ENCODE measurements around the gene ASPA. TPM values are rescaled to one million over a fixed set of nuclear protein-coding genes. Genes with fewer than 3 reads are reported as not detected.

The ASPA gene
- total and polyA plus RNA-seq, 9 donors, result 1.0 to 4.4 (median 3.1) TPM

- Histone ChIP-seq H3K9me3 (replicated peaks; ENCODE audit: control insufficient read depth, low read depth, low read length) (no peaks in the 10 kb centered on the region), H3K36me3 (ENCODE audit: control insufficient read depth, insufficient read depth, low read length) (no peaks in the 10 kb centered on the region), H3K4me1 (ENCODE audit: control insufficient read depth, insufficient read depth, low read length) (peaks cover 8% of the 10 kb centered on the region), H3K27ac (ENCODE audit: low read length) (no peak overlapping the region), H3K4me3 (ENCODE audit: low read length) (no peak overlapping the region), H3K27me3 (ENCODE audit: control insufficient read depth, insufficient read depth, low read length) (no peaks in the 10 kb centered on the region)
- WGBS (ENCODE audit: insufficient coverage), result 46% methylated on average over 6 of the region's 9 CpGs
- DNase-seq, result no peak
Observed at GRCh38 chr17:3545151-3545550, 69.4 kb downstream of the ASPA start.

- no peak overlapping the region for H3K4me3 ChIP-seq (ENCODE audit: low read length)
- H3K27me3 ChIP-seq (ENCODE audit: control insufficient read depth, insufficient read depth, low read length), result no peaks in the 10 kb centered on the region
- H3K9me3 ChIP-seq (replicated peaks; ENCODE audit: control insufficient read depth, low read depth, low read length), result no peaks in the 10 kb centered on the region
- H3K36me3 ChIP-seq (ENCODE audit: control insufficient read depth, insufficient read depth, low read length), result no peaks in the 10 kb centered on the region
- peaks cover 8% of the 10 kb centered on the region for H3K4me1 ChIP-seq (ENCODE audit: control insufficient read depth, insufficient read depth, low read length)
- DNase-seq, result no peak
- H3K27ac ChIP-seq (ENCODE audit: low read length), result no peak overlapping the region
- WGBS (ENCODE audit: insufficient coverage), result 93% methylated on average over 3 of the region's 5 CpGs
Observed at GRCh38 chr17:3546521-3546920, 70.7 kb downstream of the ASPA start.

- 89% methylated on average over 1 of the region's 8 CpGs for WGBS (ENCODE audit: insufficient coverage)
Observed at GRCh38 chr17:3546997-3547396, 71.2 kb downstream of the ASPA start.

GRCh38 chr17:3547628-3548027 is 71.8 kb downstream of the ASPA start:
- no peaks in the 10 kb centered on the region for H3K9me3 ChIP-seq (replicated peaks; ENCODE audit: control insufficient read depth, low read depth, low read length)
- 55% methylated on average over 8 of the region's 11 CpGs for WGBS (ENCODE audit: insufficient coverage)

More at GRCh38 chr17:3546997-3547396, 71.2 kb downstream of the ASPA start:
- no peak overlapping the region for H3K4me3 ChIP-seq (ENCODE audit: low read length)
- no peak for DNase-seq
- H3K4me1 ChIP-seq (ENCODE audit: control insufficient read depth, insufficient read depth, low read length), result peaks cover 8% of the 10 kb centered on the region
- no peaks in the 10 kb centered on the region for H3K9me3 ChIP-seq (replicated peaks; ENCODE audit: control insufficient read depth, low read depth, low read length)
- no peaks in the 10 kb centered on the region for H3K36me3 ChIP-seq (ENCODE audit: control insufficient read depth, insufficient read depth, low read length)
- no peak overlapping the region for H3K27ac ChIP-seq (ENCODE audit: low read length)
- no peaks in the 10 kb centered on the region for H3K27me3 ChIP-seq (ENCODE audit: control insufficient read depth, insufficient read depth, low read length)

GRCh38 chr17:3549610-3550162 is 73.9 kb downstream of the ASPA start:
- no peak for DNase-seq
- H3K4me3 ChIP-seq (ENCODE audit: low read length), result no peak overlapping the region
- no peaks in the 10 kb centered on the region for H3K27me3 ChIP-seq (ENCODE audit: control insufficient read depth, insufficient read depth, low read length)
- no peaks in the 10 kb centered on the region for H3K36me3 ChIP-seq (ENCODE audit: control insufficient read depth, insufficient read depth, low read length)
- 100% methylated on average over 1 of the region's 2 CpGs for WGBS (ENCODE audit: insufficient coverage)
- H3K27ac ChIP-seq (ENCODE audit: low read length), result no peak overlapping the region
- no peaks in the 10 kb centered on the region for H3K9me3 ChIP-seq (replicated peaks; ENCODE audit: control insufficient read depth, low read depth, low read length)
- no peaks in the 10 kb centered on the region for H3K4me1 ChIP-seq (ENCODE audit: control insufficient read depth, insufficient read depth, low read length)

More at GRCh38 chr17:3547628-3548027, 71.8 kb downstream of the ASPA start:
- DNase-seq, result no peak
- no peaks in the 10 kb centered on the region for H3K36me3 ChIP-seq (ENCODE audit: control insufficient read depth, insufficient read depth, low read length)
- H3K27ac ChIP-seq (ENCODE audit: low read length), result no peak overlapping the region
- H3K27me3 ChIP-seq (ENCODE audit: control insufficient read depth, insufficient read depth, low read length), result no peaks in the 10 kb centered on the region
- H3K4me1 ChIP-seq (ENCODE audit: control insufficient read depth, insufficient read depth, low read length), result peaks cover 8% of the 10 kb centered on the region
- no peak overlapping the region for H3K4me3 ChIP-seq (ENCODE audit: low read length)

GRCh38 chr17:3551189-3551588 is 75.4 kb downstream of the ASPA start:
- no peaks in the 10 kb centered on the region for H3K27me3 ChIP-seq (ENCODE audit: control insufficient read depth, insufficient read depth, low read length)
- 77% methylated on average over 6 of the region's 6 CpGs for WGBS (ENCODE audit: insufficient coverage)
- H3K4me3 ChIP-seq (ENCODE audit: low read length), result no peak overlapping the region
- H3K27ac ChIP-seq (ENCODE audit: low read length), result no peak overlapping the region
- DNase-seq, result no peak
- no peaks in the 10 kb centered on the region for H3K9me3 ChIP-seq (replicated peaks; ENCODE audit: control insufficient read depth, low read depth, low read length)
- H3K36me3 ChIP-seq (ENCODE audit: control insufficient read depth, insufficient read depth, low read length), result no peaks in the 10 kb centered on the region
- H3K4me1 ChIP-seq (ENCODE audit: control insufficient read depth, insufficient read depth, low read length), result no peaks in the 10 kb centered on the region

- H3K4me1 ChIP-seq (ENCODE audit: control insufficient read depth, insufficient read depth, low read length), result peaks cover 14% of the 10 kb centered on the region
- H3K36me3 ChIP-seq (ENCODE audit: control insufficient read depth, insufficient read depth, low read length), result no peaks in the 10 kb centered on the region
- no peak for DNase-seq
- no peak overlapping the region for H3K4me3 ChIP-seq (ENCODE audit: low read length)
- H3K9me3 ChIP-seq (replicated peaks; ENCODE audit: control insufficient read depth, low read depth, low read length), result no peaks in the 10 kb centered on the region
- no peaks in the 10 kb centered on the region for H3K27me3 ChIP-seq (ENCODE audit: control insufficient read depth, insufficient read depth, low read length)
- 83% methylated on average over 7 of the region's 7 CpGs for WGBS (ENCODE audit: insufficient coverage)
- H3K27ac ChIP-seq (ENCODE audit: low read length), result no peak overlapping the region
Observed at GRCh38 chr17:3552916-3553315, 77.1 kb downstream of the ASPA start.

Other genes with a start within 250 kb of the ASPA start
- not detected for gene OR3A1, start 177.6 kb upstream of the ASPA start, total RNA-seq
- gene OR3A1, start 177.6 kb upstream of the ASPA start, polyA plus RNA-seq (ENCODE audit: insufficient read depth in 1 of 8, insufficient read length in 8 of 8, low replicate concordance in 1 of 8), result under 1 TPM in 3 of 8 donors, not detected in 5; 0.17 to 0.34 (median 0.18) TPM
- 0.04 TPM for gene OR3A2, start 89.7 kb upstream of the ASPA start, total RNA-seq
- gene OR3A2, start 89.7 kb upstream of the ASPA start, polyA plus RNA-seq (ENCODE audit: insufficient read depth in 1 of 8, insufficient read length in 8 of 8, low replicate concordance in 1 of 8), result 1 to 10 TPM in 1 of 8 donors, under 1 TPM in 5, not detected in 2; 0.11 to 2.0 (median 0.24) TPM
- gene OR1E1, start 77.6 kb upstream of the ASPA start, total RNA-seq, result not detected
- gene OR1E1, start 77.6 kb upstream of the ASPA start, polyA plus RNA-seq (ENCODE audit: insufficient read depth in 1 of 8, insufficient read length in 8 of 8, low replicate concordance in 1 of 8), result not detected
- not detected for gene OR3A3, start 64.6 kb upstream of the ASPA start, total RNA-seq
- gene OR3A3, start 64.6 kb upstream of the ASPA start, polyA plus RNA-seq (ENCODE audit: insufficient read depth in 1 of 8, insufficient read length in 8 of 8, low replicate concordance in 1 of 8), result under 1 TPM in 5 of 8 donors, not detected in 3; 0.04 to 0.15 (median 0.07) TPM
- not detected for gene OR1E2, start 42.2 kb upstream of the ASPA start, total RNA-seq
- gene OR1E2, start 42.2 kb upstream of the ASPA start, polyA plus RNA-seq (ENCODE audit: insufficient read depth in 1 of 8, insufficient read length in 8 of 8, low replicate concordance in 1 of 8), result not detected
- gene SPATA22, start 4.2 kb upstream of the ASPA start, total RNA-seq, result 0.40 TPM
- 1 to 10 TPM in 1 of 8 donors, under 1 TPM in 7; 0.16 to 1.4 (median 0.32) TPM for gene SPATA22, start 4.2 kb upstream of the ASPA start, polyA plus RNA-seq (ENCODE audit: insufficient read depth in 1 of 8, insufficient read length in 8 of 8, low replicate concordance in 1 of 8)
- 1.2 TPM for gene TRPV3, start 81.8 kb downstream of the ASPA start, total RNA-seq
- gene TRPV3, start 81.8 kb downstream of the ASPA start, polyA plus RNA-seq (ENCODE audit: insufficient read depth in 1 of 8, insufficient read length in 8 of 8, low replicate concordance in 1 of 8), result 1 to 10 TPM in 6 of 8 donors, under 1 TPM in 2; 0.74 to 2.4 (median 1.6) TPM
- gene TRPV1, start 133.4 kb downstream of the ASPA start, total RNA-seq, result 3.6 TPM
- gene TRPV1, start 133.4 kb downstream of the ASPA start, polyA plus RNA-seq (ENCODE audit: insufficient read depth in 1 of 8, insufficient read length in 8 of 8, low replicate concordance in 1 of 8), result 1 to 10 TPM; 3.7 to 8.1 (median 5.8) TPM
- 8.8 TPM for gene SHPK, start 160.3 kb downstream of the ASPA start, total RNA-seq
- gene SHPK, start 160.3 kb downstream of the ASPA start, polyA plus RNA-seq (ENCODE audit: insufficient read depth in 1 of 8, insufficient read length in 8 of 8, low replicate concordance in 1 of 8), result 1 to 10 TPM; 6.3 to 9.3 (median 7.5) TPM
- 7.2 TPM for gene CTNS, start 160.8 kb downstream of the ASPA start, total RNA-seq
- 10 to 100 TPM in 1 of 8 donors, 1 to 10 TPM in 7; 7.3 to 10.1 (median 8.5) TPM for gene CTNS, start 160.8 kb downstream of the ASPA start, polyA plus RNA-seq (ENCODE audit: insufficient read depth in 1 of 8, insufficient read length in 8 of 8, low replicate concordance in 1 of 8)
- gene TAX1BP3, start 192.6 kb downstream of the ASPA start, total RNA-seq, result 68.1 TPM
- gene TAX1BP3, start 192.6 kb downstream of the ASPA start, polyA plus RNA-seq (ENCODE audit: insufficient read depth in 1 of 8, insufficient read length in 8 of 8, low replicate concordance in 1 of 8), result 10 to 100 TPM; 42.6 to 80.5 (median 60.8) TPM
- 16.8 TPM for gene EMC6, start 192.8 kb downstream of the ASPA start, total RNA-seq
- gene EMC6, start 192.8 kb downstream of the ASPA start, polyA plus RNA-seq (ENCODE audit: insufficient read depth in 1 of 8, insufficient read length in 8 of 8, low replicate concordance in 1 of 8), result 10 to 100 TPM; 32.5 to 47.1 (median 38.5) TPM
- 18.7 TPM for gene P2RX5, start 220.2 kb downstream of the ASPA start, total RNA-seq
- gene P2RX5, start 220.2 kb downstream of the ASPA start, polyA plus RNA-seq (ENCODE audit: insufficient read depth in 1 of 8, insufficient read length in 8 of 8, low replicate concordance in 1 of 8), result 10 to 100 TPM; 19.9 to 35.6 (median 24.6) TPM
- gene HASPIN, start 247.9 kb downstream of the ASPA start, total RNA-seq, result 4.3 TPM
- gene HASPIN, start 247.9 kb downstream of the ASPA start, polyA plus RNA-seq (ENCODE audit: insufficient read depth in 1 of 8, insufficient read length in 8 of 8, low replicate concordance in 1 of 8), result 1 to 10 TPM; 4.1 to 7.4 (median 5.6) TPM

Data from muscle of leg (tissue), 11 donors.